Thyroid gland (tissue), 4 donors: ENCODE data around the gene PRODH2. TPM values are rescaled to one million over a fixed set of nuclear protein-coding genes. Genes with fewer than 3 reads are reported as not detected.

Source experiments
- DNase-seq, 2 donors: peaks; one replicate each; pipeline ENCODE4 v3.0.0-alpha.2; 2019
- H3K27ac ChIP-seq, 3 donors: fragments of 200-600 bp; sonication (generic); 1 replicate in 2 of 3; 2 replicates in 1 of 3; pipeline ENCODE4 v1.5.1; 2016 to 2019; ENCODE audit warnings: mild to moderate bottlenecking in 1 of 3, moderate library complexity in 1 of 3
- H3K27me3 ChIP-seq: fragments of 200-600 bp; sonication (generic); one replicate; pipeline ENCODE4 v1.5.1; 2019
- H3K36me3 ChIP-seq, 2 donors: fragments of 200-600 bp; sonication (generic); one replicate each; pipeline ENCODE4 v1.5.1; 2016 to 2019
- H3K4me1 ChIP-seq, 2 donors: fragments of 200-600 bp; sonication (generic); one replicate each; pipeline ENCODE4 v1.5.1; 2017 to 2019
- H3K4me3 ChIP-seq, 3 donors: fragments of 200-600 bp; sonication (generic); replicated peaks in 1 of 3; 1 replicate in 2 of 3; 2 replicates in 1 of 3; pipeline ENCODE4 v1.5.1; 2016; ENCODE audit warnings: mild to moderate bottlenecking in 1 of 3
- H3K9me3 ChIP-seq: fragments of 200-600 bp; sonication (generic); one replicate; pipeline ENCODE4 v1.5.1; 2017
- POLR2A ChIP-seq, 2 donors: fragments of 450-650 bp; IDR thresholded peaks; one replicate each; pipeline ENCODE4 v1.6.1; 2017; ENCODE audit warnings: antibody characterized with exemption in 2 of 2, mild to moderate bottlenecking in 2 of 2, moderate library complexity in 1 of 2
- WGBS, 2 donors: methylation state at CpG; one replicate each; pipeline ENCODE4 v1.1.5; 2017; 5-methylcytosine and 5-hydroxymethylcytosine counted together
- intact Hi-C: fragments of 100-400 bp; cut with DNase I; formaldehyde crosslinking; loops from one replicate; pipeline ENCODE4 v1.15.1; 2023
- total RNA-seq, 4 donors: library from RNA; depleted of rRNA; stranded (reverse); fragments of >200 nt; gene quantifications; one replicate each; pipeline ENCODE4 v1.2.3, GENCODE V29; 2016
- TF ChIP-seq, protein P1 (sequence below), 6 experiments: fragments of 200-600 bp in 3 of 6; fragments of 450-650 bp in 3 of 6; sonication (generic) in 3 of 6; IDR thresholded peaks; one replicate each; pipeline ENCODE4 v1.5.1; 2016 to 2019; ENCODE audit warnings: antibody characterized with exemption in 6 of 6, mild to moderate bottlenecking in 2 of 6, inconsistent platforms in 1 of 6, moderate library complexity in 1 of 6

PRODH2 gene
- total RNA-seq, 4 donors from 2014 or later: not detected

DNA sequence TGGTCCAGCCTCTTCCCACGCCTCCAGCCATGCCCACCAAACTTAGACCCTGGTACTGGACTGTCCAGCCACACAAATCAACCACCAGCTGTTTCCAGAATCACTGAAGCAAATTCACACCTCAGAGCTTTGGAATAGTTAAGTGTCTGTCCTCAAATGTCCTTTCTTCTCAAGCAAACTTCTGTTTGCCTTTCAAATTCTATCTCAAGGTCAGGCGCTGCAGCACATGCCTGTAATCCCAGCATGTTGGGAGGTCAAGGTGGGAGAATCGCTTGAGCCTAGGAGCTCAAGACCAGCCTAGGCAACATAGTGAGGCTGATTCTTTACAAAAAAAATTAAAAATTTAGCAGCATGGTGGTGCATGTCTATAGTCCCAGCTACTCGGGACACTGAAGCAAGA is 19.4 kb upstream of the PRODH2 start:
- TF ChIP-seq POLR2A (IDR thresholded peaks at IDR 0.05): no peak
- TF ChIP-seq, protein P1, sequence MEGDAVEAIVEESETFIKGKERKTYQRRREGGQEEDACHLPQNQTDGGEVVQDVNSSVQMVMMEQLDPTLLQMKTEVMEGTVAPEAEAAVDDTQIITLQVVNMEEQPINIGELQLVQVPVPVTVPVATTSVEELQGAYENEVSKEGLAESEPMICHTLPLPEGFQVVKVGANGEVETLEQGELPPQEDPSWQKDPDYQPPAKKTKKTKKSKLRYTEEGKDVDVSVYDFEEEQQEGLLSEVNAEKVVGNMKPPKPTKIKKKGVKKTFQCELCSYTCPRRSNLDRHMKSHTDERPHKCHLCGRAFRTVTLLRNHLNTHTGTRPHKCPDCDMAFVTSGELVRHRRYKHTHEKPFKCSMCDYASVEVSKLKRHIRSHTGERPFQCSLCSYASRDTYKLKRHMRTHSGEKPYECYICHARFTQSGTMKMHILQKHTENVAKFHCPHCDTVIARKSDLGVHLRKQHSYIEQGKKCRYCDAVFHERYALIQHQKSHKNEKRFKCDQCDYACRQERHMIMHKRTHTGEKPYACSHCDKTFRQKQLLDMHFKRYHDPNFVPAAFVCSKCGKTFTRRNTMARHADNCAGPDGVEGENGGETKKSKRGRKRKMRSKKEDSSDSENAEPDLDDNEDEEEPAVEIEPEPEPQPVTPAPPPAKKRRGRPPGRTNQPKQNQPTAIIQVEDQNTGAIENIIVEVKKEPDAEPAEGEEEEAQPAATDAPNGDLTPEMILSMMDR (IDR thresholded peaks at IDR 0.05): no peak
- H3K4me1 ChIP-seq: no peaks in the 10 kb centered on the region
- WGBS, 2 donors: 63 to 76% methylated on average over 4 of the region's 4 CpGs
- no peak overlapping the region for H3K4me3 ChIP-seq
- no peak for DNase-seq
- no peaks in the 10 kb centered on the region for H3K36me3 ChIP-seq
- intact Hi-C loops: no loop called here
- no peak overlapping the region for H3K27ac ChIP-seq
- no peaks in the 10 kb centered on the region for H3K27me3 ChIP-seq
- H3K9me3 ChIP-seq: no peaks in the 10 kb centered on the region

DNA sequence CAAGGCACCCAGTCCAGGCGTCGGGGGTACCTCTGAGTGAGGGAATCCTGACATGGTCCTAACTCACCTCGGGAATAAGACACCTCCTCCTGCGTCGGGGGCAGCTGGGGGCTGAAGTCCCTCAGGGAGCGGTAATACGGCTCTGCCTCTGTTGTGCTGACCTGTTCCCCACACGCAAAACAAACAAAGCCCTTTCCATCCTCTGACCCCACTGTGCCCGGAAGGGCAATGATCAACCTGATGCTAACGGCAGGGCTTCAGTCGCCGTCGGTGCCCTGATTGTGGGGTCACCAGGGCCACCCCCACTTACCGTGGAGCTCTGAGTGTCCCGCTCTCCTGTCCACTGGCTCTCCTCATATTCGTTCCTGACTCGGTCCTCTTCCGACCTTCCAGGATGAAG is 18.3 kb upstream of the PRODH2 start:
- no peak for DNase-seq
- H3K4me1 ChIP-seq: no peaks in the 10 kb centered on the region
- no peak overlapping the region for H3K4me3 ChIP-seq
- TF ChIP-seq, protein P1 (IDR thresholded peaks at IDR 0.05): no peak
- TF ChIP-seq POLR2A (IDR thresholded peaks at IDR 0.05): no peak
- 64 to 79% methylated on average over 18 of the region's 18 CpGs for WGBS, 2 donors
- H3K27ac ChIP-seq: no peak overlapping the region
- intact Hi-C loops: no loop called here
- no peaks in the 10 kb centered on the region for H3K27me3 ChIP-seq
- no peaks in the 10 kb centered on the region for H3K36me3 ChIP-seq
- no peaks in the 10 kb centered on the region for H3K9me3 ChIP-seq

DNA sequence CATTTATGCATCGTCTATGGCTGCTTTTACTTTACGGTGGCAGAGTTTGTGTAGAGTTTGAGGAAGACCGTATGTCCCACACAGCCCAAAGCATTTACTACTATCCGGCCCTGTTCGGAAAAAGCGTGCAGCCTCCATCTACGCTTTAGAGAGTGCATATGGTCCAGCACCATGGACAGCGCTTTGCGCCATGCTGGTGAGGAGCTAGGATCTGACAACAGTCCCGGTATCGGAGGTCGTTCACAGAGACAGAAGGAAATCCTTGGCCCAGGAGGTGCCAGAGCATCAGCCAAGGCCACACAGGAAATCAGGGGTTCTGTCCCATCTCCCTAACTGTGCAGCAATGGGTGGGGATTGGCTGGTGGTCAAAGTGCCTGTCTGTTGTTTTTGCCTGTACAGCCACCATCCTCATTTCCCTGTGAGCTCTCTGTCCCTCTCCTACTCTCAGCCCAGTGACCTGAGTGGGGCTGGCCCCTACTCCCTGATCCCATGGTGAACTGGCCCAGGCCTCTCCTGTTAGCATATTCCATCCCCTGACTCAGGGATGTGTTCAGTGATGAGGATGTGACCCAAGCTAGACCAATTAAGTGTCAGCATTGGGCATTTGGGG is 16.2 kb upstream of the PRODH2 start:
- TF ChIP-seq, protein P1 (IDR thresholded peaks at IDR 0.05): no peak
- no peak for TF ChIP-seq POLR2A (IDR thresholded peaks at IDR 0.05)
- H3K4me3 ChIP-seq: no peak overlapping the region
- intact Hi-C loops: no loop called here
- H3K27ac ChIP-seq: no peak overlapping the region
- no peaks in the 10 kb centered on the region for H3K36me3 ChIP-seq
- no peaks in the 10 kb centered on the region for H3K9me3 ChIP-seq
- 6 to 15% methylated on average over 12 of the region's 12 CpGs for WGBS, 2 donors
- DNase-seq: peak; percentile 58 to 77
- no peaks in the 10 kb centered on the region for H3K27me3 ChIP-seq
- no peaks in the 10 kb centered on the region for H3K4me1 ChIP-seq

DNA sequence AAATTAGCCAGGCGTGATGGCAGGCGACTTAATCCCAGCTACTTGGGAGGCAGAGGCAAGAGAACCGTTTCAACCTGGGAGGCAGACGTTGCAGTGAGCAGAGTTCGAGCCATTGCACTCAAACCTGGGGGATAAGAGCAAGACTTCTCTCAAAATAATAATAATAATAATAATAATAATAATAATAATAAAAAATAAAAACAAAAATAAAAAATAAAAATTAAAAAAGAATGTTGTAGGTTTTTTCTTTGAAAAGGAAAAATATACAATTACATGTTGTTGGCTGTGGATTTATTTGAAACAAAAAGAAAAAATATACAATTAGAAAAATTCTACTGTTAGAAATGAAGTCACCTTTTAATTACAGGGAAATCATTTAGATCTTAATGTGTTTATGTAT is 11.5 kb upstream of the PRODH2 start:
- no peaks in the 10 kb centered on the region for H3K27me3 ChIP-seq
- no peaks in the 10 kb centered on the region for H3K36me3 ChIP-seq
- no peaks in the 10 kb centered on the region for H3K4me1 ChIP-seq
- no peak overlapping the region for H3K4me3 ChIP-seq
- no peaks in the 10 kb centered on the region for H3K9me3 ChIP-seq
- WGBS, 2 donors: 69 to 71% methylated on average over 5 of the region's 5 CpGs
- TF ChIP-seq POLR2A (IDR thresholded peaks at IDR 0.05): no peak
- TF ChIP-seq, protein P1 (IDR thresholded peaks at IDR 0.05): no peak
- no peak for DNase-seq
- H3K27ac ChIP-seq: no peak overlapping the region
- intact Hi-C loops: no loop called here

DNA sequence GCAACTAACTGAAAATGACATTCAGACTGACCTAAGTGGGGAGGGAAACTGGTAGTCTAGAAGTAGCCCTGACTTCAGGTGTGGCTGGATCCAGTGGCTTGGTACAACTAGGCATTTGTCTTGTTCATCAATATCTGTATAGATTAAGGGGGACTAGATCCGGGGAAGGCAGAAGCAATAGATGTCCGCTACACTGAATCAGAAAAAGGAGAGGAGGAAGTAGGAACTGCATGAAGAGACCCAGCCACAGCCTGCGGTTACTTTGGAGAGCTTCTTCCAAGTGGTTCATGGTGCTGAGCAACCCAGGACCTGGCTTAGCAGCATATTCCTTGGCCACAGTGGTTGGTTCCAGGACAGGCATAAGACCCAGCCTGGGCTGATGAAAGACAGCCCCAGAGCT is 9.9 kb upstream of the PRODH2 start:
- Histone ChIP-seq H3K27me3 (no peaks in the 10 kb centered on the region), H3K4me3 (no peak overlapping the region), H3K9me3 (no peaks in the 10 kb centered on the region), H3K36me3 (no peaks in the 10 kb centered on the region), H3K4me1 (no peaks in the 10 kb centered on the region), H3K27ac (no peak overlapping the region)
- intact Hi-C loops: no loop called here
- DNase-seq: no peak
- 63 to 79% methylated on average over 3 of the region's 3 CpGs for WGBS, 2 donors
- TF ChIP-seq, protein P1 (IDR thresholded peaks at IDR 0.05): no peak
- TF ChIP-seq POLR2A (IDR thresholded peaks at IDR 0.05): no peak
